HEK293 (cell line): ENCODE results near the gene GPATCH4.

ENCODE experiments used
- CTCF ChIA-PET: fragments of 350-600 bp; formaldehyde crosslinking; extraction: SDS; loops from one replicate; lab custom pipeline; 2021; ENCODE audit warnings: antibody characterized with exemption; lab: Yijun Ruan, JAX
- POLR2A ChIA-PET: fragments of 300-600 bp; formaldehyde crosslinking; extraction: SDS; loops from one replicate; lab custom pipeline; 2020; ENCODE audit warnings: antibody characterized with exemption, inconsistent platforms; lab: Yijun Ruan, JAX
- H3K27ac ChIP-seq: fragments of 200-500 bp; sonication (Bioruptor generic); 2 replicates; pipeline ENCODE4 v1.5.1; 2014; ENCODE audit warnings: low read depth, low read length, control low read depth, inconsistent platforms; ENCODE audit errors: extremely low read depth
- H3K36me3 ChIP-seq, 2 experiments: fragments of 200-500 bp in 1 of 2; sonication (Bioruptor generic) in 1 of 2; 1 replicate in 1 of 2; 2 replicates in 1 of 2; pipeline ENCODE4 v1.5.1; 2014 to 2017; ENCODE audit warnings: inconsistent platforms in 2 of 2, low read length in 2 of 2; ENCODE audit not compliant: control insufficient read depth in 2 of 2, insufficient read depth in 1 of 2
- H3K4me1 ChIP-seq: fragments of 200-500 bp; sonication (Bioruptor generic); 2 replicates; pipeline ENCODE4 v1.5.1; 2014; ENCODE audit warnings: mild to moderate bottlenecking, low read length, inconsistent platforms; ENCODE audit not compliant: control insufficient read depth, insufficient read depth
- H3K4me3 ChIP-seq: 2 replicates; pipeline ENCODE4 v1.5.1; 2011; ENCODE audit warnings: low read depth, mild to moderate bottlenecking, control low read depth, low read length, moderate library complexity
- H3K9me3 ChIP-seq: fragments of 200-500 bp; sonication (Bioruptor generic); 2 replicates; pipeline ENCODE4 v1.5.1; 2014; ENCODE audit warnings: low read depth, low read length, inconsistent platforms; ENCODE audit not compliant: control insufficient read depth, insufficient read depth
- GLIS1 ChIP-seq: fragments of 450-650 bp; formaldehyde crosslinking; IDR thresholded peaks from 2 replicates; pipeline ENCODE4 v1.5.1; 2016; ENCODE audit warnings: missing biosample characterization, missing genetic modification characterization
- KLF16 ChIP-seq: fragments of 450-650 bp; formaldehyde crosslinking; IDR thresholded peaks from 2 replicates; pipeline ENCODE4 v1.5.1; 2017; ENCODE audit warnings: missing biosample characterization, missing genetic modification characterization
- KLF17 ChIP-seq: fragments of 450-650 bp; formaldehyde crosslinking; IDR thresholded peaks from 2 replicates; pipeline ENCODE4 v1.5.1; 2016; ENCODE audit warnings: missing biosample characterization, missing genetic modification characterization
- YY1 ChIP-seq: fragments of 450-650 bp; formaldehyde crosslinking; IDR thresholded peaks from 2 replicates; pipeline ENCODE4 v1.5.1; 2018; ENCODE audit warnings: missing biosample characterization, missing genetic modification characterization
- ZBTB11 ChIP-seq: fragments of 450-650 bp; formaldehyde crosslinking; conservative IDR thresholded peaks from 2 replicates; pipeline ENCODE4 v1.5.1; 2016; ENCODE audit warnings: low read depth, missing biosample characterization, missing genetic modification characterization
- ZBTB20 ChIP-seq: fragments of 450-650 bp; formaldehyde crosslinking; IDR thresholded peaks from 2 replicates; pipeline ENCODE4 v1.5.1; 2016; ENCODE audit warnings: missing biosample characterization, missing genetic modification characterization
- ZNF174 ChIP-seq: fragments of 450-650 bp; formaldehyde crosslinking; IDR thresholded peaks from 2 replicates; pipeline ENCODE4 v1.5.0; 2017; ENCODE audit warnings: missing biosample characterization, mild to moderate bottlenecking, missing genetic modification characterization
- ZNF221 ChIP-seq: fragments of 450-650 bp; formaldehyde crosslinking; IDR thresholded peaks from 2 replicates; pipeline ENCODE4 v1.5.1; 2017; ENCODE audit warnings: missing biosample characterization, missing genetic modification characterization, borderline replicate concordance
- ZNF341 ChIP-seq: fragments of 450-650 bp; formaldehyde crosslinking; IDR thresholded peaks from 2 replicates; pipeline ENCODE4; 2016; ENCODE audit warnings: low read depth, missing biosample characterization, missing genetic modification characterization
- ZNF394 ChIP-seq: fragments of 450-650 bp; formaldehyde crosslinking; IDR thresholded peaks from 2 replicates; pipeline ENCODE4 v1.5.1; 2016; ENCODE audit warnings: missing biosample characterization, missing genetic modification characterization, mild to moderate bottlenecking, moderate library complexity, borderline replicate concordance
- ZNF514 ChIP-seq: fragments of 450-650 bp; formaldehyde crosslinking; IDR thresholded peaks from 2 replicates; pipeline ENCODE4 v1.5.1; 2016; ENCODE audit warnings: missing biosample characterization, missing genetic modification characterization
- ZNF518A ChIP-seq: fragments of 450-650 bp; formaldehyde crosslinking; conservative IDR thresholded peaks from 2 replicates; pipeline ENCODE4 v1.5.1; 2016; ENCODE audit warnings: low read depth, missing biosample characterization, missing genetic modification characterization
- ZNF561 ChIP-seq: fragments of 450-650 bp; IDR thresholded peaks from 2 replicates; pipeline ENCODE4 v1.5.1; 2018; ENCODE audit warnings: missing biosample characterization, missing genetic modification characterization, borderline replicate concordance
- ZNF621 ChIP-seq: fragments of 450-650 bp; formaldehyde crosslinking; IDR thresholded peaks from 2 replicates; pipeline ENCODE4 v1.5.1; 2017; ENCODE audit warnings: missing biosample characterization, missing genetic modification characterization
- ZNF626 ChIP-seq: fragments of 450-650 bp; sonication (Bioruptor Pico); formaldehyde crosslinking; IDR thresholded peaks from 2 replicates; pipeline ENCODE4 v1.5.1; 2018; ENCODE audit warnings: missing biosample characterization, missing genetic modification characterization, inconsistent platforms
- ZNF629 ChIP-seq: fragments of 450-650 bp; formaldehyde crosslinking; IDR thresholded peaks from 2 replicates; pipeline ENCODE4 v1.5.1; 2017; ENCODE audit warnings: missing biosample characterization, missing genetic modification characterization
- ZNF664 ChIP-seq: fragments of 450-650 bp; formaldehyde crosslinking; IDR thresholded peaks from 2 replicates; pipeline ENCODE4 v1.5.1; 2016; ENCODE audit warnings: missing biosample characterization, missing genetic modification characterization
- ZNF692 ChIP-seq: fragments of 450-650 bp; formaldehyde crosslinking; IDR thresholded peaks from 2 replicates; pipeline ENCODE4 v1.5.1; 2016; ENCODE audit warnings: missing biosample characterization, missing genetic modification characterization
- ZNF791 ChIP-seq: fragments of 450-650 bp; formaldehyde crosslinking; IDR thresholded peaks from 2 replicates; pipeline ENCODE4 v1.5.1; 2016; ENCODE audit warnings: missing biosample characterization, missing genetic modification characterization
- ZNF837 ChIP-seq: fragments of 450-650 bp; formaldehyde crosslinking; IDR thresholded peaks from 2 replicates; pipeline ENCODE4 v1.5.1; 2016; ENCODE audit warnings: missing biosample characterization, missing genetic modification characterization
- ZNF843 ChIP-seq: fragments of 450-650 bp; formaldehyde crosslinking; IDR thresholded peaks from 2 replicates; pipeline ENCODE4 v1.5.1; 2016; ENCODE audit warnings: missing biosample characterization, missing genetic modification characterization

GPATCH4 gene

GRCh38 chr1:156645056-156645455 lies 43.8 kb upstream of the GPATCH4 start (continued):
- TF ChIP-seq ZBTB11 (tag by site-specific recombination) (no peak), ZNF843 (tag by site-specific recombination) (no peak), KLF17 (tag by site-specific recombination) (no peak), KLF16 (tag by site-specific recombination) (no peak), ZNF692 (tag by site-specific recombination) (no peak), ZNF394 (tag by site-specific recombination) (no peak), ZNF514 (tag by site-specific recombination) (no peak), ZNF629 (tag by site-specific recombination) (no peak), ZNF561 (tag by site-specific recombination) (no peak)

GRCh38 chr1:156644640-156645039 lies 43.4 kb upstream of the GPATCH4 start:
- H3K4me1 ChIP-seq: no peaks in the 10 kb centered on the region
- no peak overlapping the region for H3K4me3 ChIP-seq
- CTCF ChIA-PET: interaction anchor here (0.8 to 3.3 kb wide), 5 partner anchors 14 to 62 kb away, joined by 4 to 34 read pairs (median 6); no protein-coding TSS in a partner anchor
- H3K27ac ChIP-seq: no peak overlapping the region
- H3K9me3 ChIP-seq: no peaks in the 10 kb centered on the region
- no peak for TF ChIP-seq ZNF621 (tag by site-specific recombination)
- no peak for TF ChIP-seq ZNF791 (tag by site-specific recombination)
- TF ChIP-seq ZNF221 (tag by site-specific recombination): no peak
- no peak for TF ChIP-seq YY1 (tag by site-specific recombination)
- TF ChIP-seq ZNF626 (tag by site-specific recombination): no peak
- no peak for TF ChIP-seq ZNF174 (tag by site-specific recombination)
- no peak for TF ChIP-seq ZBTB20 (tag by site-specific recombination)
- TF ChIP-seq, all 188 proteins: peak for 0
- POLR2A ChIA-PET: no interaction called here
- H3K36me3 ChIP-seq: no peaks in the 10 kb centered on the region

GRCh38 chr1:156644146-156644545 lies 42.9 kb upstream of the GPATCH4 start:
- CTCF ChIA-PET: interaction anchor here (0.9 to 3.3 kb wide), 7 partner anchors 14 to 216 kb away, joined by 3 to 34 read pairs (median 5); no protein-coding TSS in a partner anchor
- H3K4me1 ChIP-seq: no peaks in the 10 kb centered on the region
- H3K4me3 ChIP-seq: no peak overlapping the region
- H3K9me3 ChIP-seq: no peaks in the 10 kb centered on the region
- H3K27ac ChIP-seq: no peak overlapping the region
- H3K36me3 ChIP-seq: no peaks in the 10 kb centered on the region
- POLR2A ChIA-PET: interaction anchor here (1.0 to 1.3 kb wide), 3 partner anchors 11 to 84 kb away, joined by 3 to 4 read pairs (median 3); partner anchors contain the start of genes ISG20L2 and METTL25B
- TF ChIP-seq ZNF341 (tag by site-specific recombination) (no peak), ZNF837 (tag by site-specific recombination) (no peak), ZNF518A (no peak), ZNF664 (no peak), GLIS1 (no peak), ZNF692 (tag by site-specific recombination) (no peak)
